ENCODE data around the gene SFMBT2.

SFMBT2 gene

GRCh38 chr10:7293378-7293920 is 117.4 kb downstream of the SFMBT2 start:
- no peak for DNase-seq

DNA sequence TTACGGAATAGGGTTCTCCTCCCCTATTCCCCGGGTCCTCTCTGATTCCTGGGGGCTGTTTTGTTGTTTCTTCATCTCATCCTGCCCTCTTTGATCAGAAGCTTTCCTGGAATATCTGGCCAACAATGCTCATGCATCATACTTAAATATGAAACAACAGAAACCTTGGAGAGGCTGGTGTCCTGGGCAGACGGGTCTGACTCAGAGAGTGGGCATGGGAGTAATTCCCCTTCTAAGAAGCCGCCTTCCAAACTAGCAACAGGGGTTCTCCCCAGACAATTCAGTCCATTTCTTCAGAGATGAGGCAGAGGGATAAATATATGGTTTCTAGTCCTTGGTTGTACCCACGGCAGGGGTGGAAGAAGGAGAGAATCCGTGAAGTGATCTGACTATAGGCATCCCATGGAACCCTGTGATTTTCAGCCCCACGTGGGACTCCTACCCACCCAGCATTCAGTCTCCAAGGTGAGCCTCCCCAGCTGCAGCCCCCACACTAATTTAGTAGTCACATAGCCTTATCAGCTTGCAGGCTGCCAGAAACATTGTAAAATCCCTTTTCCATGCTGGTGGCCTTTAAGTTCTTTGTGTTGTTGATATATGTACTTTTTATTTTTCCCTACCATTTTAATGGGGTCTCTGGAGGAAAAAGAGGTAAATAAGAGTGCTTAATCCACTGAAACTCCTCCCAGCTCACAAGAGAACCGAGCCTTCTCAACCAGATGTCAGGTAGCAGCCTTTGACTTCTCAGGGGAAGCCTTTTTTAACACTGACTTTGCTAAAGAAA is 119.2 kb downstream of the SFMBT2 start:
- no peak for DNase-seq

GRCh38 chr10:7288060-7288690 is 122.7 kb downstream of the SFMBT2 start:
- no peak for DNase-seq

- DNase-seq = no peak
Observed at GRCh38 chr10:7287377-7287776, 123.5 kb downstream of the SFMBT2 start.

- no peak for DNase-seq
Observed at GRCh38 chr10:7285522-7286322, 125.1 kb downstream of the SFMBT2 start.

DNA sequence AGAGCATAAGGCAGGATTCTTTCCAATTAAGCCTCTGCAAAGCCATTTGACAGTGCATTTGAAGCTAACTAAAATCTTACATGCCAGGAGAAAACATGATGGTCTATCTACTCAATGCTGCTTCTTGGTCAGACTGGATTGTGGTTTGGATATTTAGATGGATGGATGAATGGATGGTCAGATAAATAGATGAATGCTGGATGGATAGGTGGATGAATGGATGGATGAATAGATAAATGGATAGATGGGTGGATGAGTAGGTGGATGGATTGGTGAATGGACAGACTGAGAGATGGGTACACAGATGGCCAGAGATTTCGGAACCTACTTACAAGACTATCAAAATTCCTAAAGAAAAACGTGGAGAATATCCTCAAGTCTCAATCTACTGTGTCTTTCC is 127.6 kb downstream of the SFMBT2 start:
- no peak for DNase-seq

DNA sequence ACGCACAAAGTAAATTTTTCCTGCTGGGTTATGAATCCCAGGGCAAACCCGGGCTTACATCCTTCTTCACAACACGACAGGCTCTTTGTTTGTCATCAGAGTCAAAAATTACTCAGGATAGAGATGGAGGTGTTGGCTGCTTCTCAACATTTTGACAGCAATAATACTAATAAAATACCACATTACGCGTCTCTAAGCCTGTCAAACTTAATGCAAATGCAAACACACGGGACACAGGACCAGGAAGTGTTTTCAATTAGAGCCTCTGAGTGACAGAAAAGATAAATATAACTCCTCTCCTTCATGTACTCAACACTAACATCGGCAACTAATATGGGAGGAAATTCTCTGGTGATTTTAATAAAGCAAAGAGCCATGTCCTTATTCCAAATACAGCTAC is 128.4 kb downstream of the SFMBT2 start:
- no peak for DNase-seq

GRCh38 chr10:7281429-7281828 is 129.4 kb downstream of the SFMBT2 start:
- DNase-seq = no peak

- DNase-seq = no peak
Observed at GRCh38 chr10:7279303-7279702, 131.5 kb downstream of the SFMBT2 start.

- no peak for DNase-seq
Observed at GRCh38 chr10:7277867-7278266, 133.0 kb downstream of the SFMBT2 start.

- no peak for DNase-seq
Observed at GRCh38 chr10:7277432-7277831, 133.4 kb downstream of the SFMBT2 start.

DNA sequence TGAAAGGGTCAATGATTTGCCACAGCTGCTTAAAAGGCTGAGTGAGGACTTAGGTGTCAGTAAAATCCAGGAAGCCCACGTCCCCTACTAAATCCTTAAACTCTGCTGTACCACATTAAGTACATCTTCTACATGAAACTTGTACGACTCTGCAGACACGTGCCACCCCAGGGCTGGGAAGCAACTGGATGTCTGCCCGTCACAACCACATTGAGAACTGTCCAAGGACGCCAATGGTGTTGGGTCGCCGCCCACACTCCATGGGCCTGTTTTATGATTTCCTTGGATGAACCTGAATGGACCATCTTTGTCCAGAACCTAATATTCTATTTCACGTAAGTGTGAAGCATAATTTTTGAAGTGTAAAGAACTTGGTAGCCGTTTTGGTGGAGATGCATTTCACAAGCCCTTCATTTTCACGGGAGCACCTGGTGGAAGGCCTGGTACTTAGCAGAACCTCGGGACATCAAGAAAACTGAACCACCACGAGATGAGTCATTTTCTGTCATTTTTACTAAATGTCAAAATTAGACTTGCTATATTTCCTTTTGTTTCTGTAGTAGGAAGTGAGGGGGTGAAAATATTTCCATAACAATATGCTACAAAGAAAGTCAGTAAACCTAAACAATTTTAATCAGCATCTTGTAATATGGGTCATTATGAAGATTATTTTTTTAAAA is 134.9 kb downstream of the SFMBT2 start:
- DNase-seq = no peak

DNA sequence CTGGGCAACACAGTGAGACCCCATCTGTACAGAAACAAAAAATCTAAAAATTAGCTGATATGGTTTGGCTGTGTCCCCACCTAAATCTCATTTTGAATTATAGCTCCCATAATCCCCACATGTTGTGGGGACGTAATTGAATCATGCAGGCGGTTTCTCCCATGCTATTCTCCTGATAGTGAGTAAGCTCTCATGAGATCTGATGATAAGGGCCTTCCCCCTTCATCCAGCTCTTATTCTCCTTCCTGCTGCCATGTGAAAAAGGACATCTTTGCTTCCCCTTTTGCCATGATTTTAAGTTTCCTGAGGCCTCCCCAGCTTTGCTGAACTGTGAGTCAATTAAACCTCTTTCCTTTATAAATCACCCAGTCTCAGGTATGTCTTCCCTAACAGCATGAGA is 136.5 kb downstream of the SFMBT2 start:
- no peak for DNase-seq

DNA sequence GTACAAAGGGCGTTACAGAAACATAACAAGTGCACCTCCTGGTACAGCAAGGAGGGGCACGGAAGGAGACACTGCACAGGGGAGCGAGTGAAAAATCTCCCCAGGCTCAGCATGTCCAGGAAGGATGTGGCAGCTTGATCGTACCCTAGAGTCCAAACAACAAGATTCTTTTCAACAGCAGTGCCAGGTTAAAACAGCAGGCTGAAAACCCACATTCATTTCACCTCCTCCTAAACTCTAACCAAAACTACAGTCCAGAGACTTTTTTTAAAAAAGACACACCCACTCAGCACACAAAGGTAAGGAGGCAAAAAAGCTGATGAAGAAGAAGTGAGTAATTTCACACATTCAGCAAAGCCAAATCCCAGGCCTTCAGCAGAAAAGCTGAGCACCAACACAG is 138.8 kb downstream of the SFMBT2 start:
- no peak for DNase-seq

- no peak for DNase-seq
Observed at GRCh38 chr10:7269988-7270387, 140.8 kb downstream of the SFMBT2 start.

DNA sequence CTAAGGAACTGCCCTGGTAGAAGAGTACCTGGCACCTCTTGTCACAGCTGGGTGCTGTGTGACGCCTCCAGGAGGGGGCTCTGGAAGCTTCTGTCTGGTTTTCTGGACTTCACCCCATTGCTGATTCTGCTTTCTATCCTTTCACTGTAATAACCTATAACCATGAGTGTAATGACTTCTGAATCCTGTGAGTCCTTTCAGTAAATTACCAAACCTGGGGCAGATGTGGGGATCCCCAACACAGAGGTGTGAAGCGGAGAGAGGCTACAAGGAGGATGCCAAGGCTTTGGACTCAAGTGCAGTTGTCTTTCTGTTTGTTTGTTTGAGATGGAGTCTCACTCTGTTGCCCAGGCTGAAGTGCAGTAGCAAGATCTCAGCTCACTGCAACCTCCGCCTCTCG is 143.7 kb downstream of the SFMBT2 start:
- DNase-seq = no peak

DNA sequence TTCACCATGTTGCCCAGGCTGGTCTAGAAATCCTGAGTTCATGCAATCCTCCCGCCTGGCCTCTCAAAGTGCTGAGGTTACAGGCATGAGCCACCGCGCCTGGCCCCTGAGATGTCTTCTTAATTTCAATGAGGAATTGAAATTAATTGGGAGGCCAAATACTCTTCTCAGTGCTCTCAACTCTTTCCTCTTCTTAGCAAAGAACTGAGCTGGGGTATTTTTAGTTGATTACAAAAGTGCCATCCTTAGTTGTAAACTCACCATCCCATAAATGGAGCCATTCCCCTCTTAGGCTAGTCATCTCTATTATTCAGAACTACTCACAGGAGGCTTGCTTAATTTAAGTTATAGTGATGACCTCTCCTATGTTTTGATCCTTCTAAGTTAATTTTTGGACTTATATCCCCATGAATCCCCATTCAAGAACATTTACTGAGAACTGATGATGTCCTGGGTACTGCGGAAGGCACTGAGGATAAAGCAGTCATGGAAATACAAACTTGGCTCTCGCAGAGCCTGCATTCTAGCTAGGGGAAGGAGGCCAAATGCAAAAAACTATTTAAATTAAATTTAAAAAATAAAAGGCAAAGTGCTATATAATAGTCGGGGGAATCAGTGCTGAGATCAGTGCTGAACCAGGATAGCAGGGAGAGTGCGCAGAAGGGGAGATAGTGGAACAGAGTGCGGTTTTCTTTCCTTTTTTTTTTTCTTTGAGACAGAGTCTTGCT is 145.3 kb downstream of the SFMBT2 start:
- no peak for DNase-seq

- peak; percentile 73 for DNase-seq
Observed at GRCh38 chr10:7264313-7264756, 146.5 kb downstream of the SFMBT2 start.

- no peak for DNase-seq
Observed at GRCh38 chr10:7263616-7264015, 147.2 kb downstream of the SFMBT2 start.

DNA sequence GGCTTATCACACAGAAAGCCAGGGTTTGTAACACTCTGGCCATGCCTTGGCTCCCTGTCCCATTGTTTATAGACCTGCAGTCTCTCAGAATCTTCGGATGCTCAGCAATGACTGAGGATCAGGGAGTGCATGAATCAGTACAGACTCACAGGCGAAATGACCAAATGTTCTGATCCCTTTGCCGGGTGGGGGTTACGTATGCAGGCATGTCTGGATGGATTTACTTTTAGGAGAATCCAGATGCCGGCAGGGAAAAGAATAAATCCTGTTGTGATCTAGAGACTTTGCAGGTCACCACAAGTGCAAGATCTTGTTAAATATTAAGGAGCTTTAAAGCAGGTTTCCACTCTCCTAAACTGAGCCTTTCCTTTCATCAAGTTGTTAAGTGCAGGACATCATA is 149.5 kb downstream of the SFMBT2 start:
- DNase-seq = no peak

DNA sequence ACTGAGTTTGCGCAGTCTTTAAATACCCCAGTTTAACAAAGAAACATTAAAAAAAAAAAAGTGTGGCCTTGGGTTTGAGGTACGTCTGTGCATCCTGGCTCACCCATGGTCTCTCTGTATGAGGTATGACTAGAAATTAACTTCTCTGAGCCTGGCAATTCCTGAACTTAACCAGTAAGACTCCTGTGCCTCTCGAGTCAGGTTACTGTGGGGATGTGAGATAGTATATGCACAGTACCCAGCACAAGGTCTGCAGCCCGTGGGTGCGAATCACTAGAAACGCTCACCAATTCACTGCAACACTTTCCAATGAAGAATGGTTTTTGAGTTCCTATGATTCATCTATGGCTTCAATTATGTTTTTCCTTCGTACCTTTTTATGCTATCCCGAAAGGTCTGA is 149.9 kb downstream of the SFMBT2 start:
- no peak for DNase-seq

DNA sequence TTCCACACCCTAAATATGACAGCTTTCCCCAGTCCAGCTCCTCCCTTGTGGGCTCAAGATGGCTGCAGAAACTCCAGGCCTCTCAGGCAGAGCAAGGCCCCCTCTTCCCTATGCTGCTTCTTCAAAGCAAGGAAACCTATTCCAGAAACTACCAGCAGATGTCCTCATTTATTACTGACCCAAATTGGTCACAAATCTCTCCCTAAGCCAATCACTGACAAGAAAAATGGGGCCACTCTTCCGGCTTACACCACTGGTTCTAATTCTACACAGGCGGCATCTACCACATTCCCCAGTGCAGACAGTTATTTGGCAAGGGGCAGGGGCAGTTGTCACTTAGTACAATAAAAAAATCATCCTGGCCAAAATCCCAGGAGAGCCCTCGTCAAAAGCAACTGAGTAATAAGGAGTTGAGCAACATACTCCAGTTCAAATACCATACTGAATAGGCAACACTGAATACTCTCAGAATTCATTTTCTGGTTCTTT is 150.4 kb downstream of the SFMBT2 start:
- DNase-seq = peak; percentile 82

Measured in kidney glomerular epithelial cell (primary cell).